ENCODE data around the gene CRCP.

DNA sequence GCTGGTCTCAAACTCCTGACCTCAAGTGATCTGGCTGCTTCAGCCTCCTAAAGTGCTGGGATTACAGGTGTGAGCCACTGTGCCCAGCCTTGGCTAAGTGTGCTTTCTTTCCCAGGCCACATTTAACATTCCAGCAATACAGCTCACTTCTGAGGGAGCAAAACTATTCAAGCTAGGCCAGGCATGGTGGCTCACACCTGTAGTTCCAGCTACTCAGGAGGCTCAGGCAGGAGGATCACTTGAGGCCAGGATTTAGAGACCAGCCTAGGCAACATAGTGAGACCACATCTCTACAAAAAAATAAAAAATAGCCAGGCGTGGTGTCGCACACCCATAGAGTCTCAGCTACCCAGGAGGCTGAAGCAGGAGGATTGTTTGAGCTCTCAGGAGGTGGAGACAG is 67.2 kb downstream of the CRCP start:
- TF ChIP-seq, protein P1, sequence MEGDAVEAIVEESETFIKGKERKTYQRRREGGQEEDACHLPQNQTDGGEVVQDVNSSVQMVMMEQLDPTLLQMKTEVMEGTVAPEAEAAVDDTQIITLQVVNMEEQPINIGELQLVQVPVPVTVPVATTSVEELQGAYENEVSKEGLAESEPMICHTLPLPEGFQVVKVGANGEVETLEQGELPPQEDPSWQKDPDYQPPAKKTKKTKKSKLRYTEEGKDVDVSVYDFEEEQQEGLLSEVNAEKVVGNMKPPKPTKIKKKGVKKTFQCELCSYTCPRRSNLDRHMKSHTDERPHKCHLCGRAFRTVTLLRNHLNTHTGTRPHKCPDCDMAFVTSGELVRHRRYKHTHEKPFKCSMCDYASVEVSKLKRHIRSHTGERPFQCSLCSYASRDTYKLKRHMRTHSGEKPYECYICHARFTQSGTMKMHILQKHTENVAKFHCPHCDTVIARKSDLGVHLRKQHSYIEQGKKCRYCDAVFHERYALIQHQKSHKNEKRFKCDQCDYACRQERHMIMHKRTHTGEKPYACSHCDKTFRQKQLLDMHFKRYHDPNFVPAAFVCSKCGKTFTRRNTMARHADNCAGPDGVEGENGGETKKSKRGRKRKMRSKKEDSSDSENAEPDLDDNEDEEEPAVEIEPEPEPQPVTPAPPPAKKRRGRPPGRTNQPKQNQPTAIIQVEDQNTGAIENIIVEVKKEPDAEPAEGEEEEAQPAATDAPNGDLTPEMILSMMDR (IDR thresholded peaks at IDR 0.05): no peak
- no peak for TF ChIP-seq POLR2A (IDR thresholded peaks at IDR 0.05)

All from testis (tissue), 2 donors.